ENCODE measurements around the gene LMOD1.
"Not testable (repeated sequence)": the region's sequence is repeated elsewhere in the genome, so short reads cannot be mapped to it uniquely, and the experiment has no call there.

LMOD1 gene

GRCh38 chr1:201946224-201946908 is at the start of gene LMOD1:
Gene LMOD1, minus strand, starts transcription at chr1:201946548. Its CDS starts 208 bp downstream, at chr1:201946340.
- DNase-seq: no peak

GRCh38 chr1:201990427-201990826 is 44.1 kb upstream of the LMOD1 start:
- DNase-seq: no peak

GRCh38 chr1:201989354-201990128 is 43.2 kb upstream of the LMOD1 start:
- DNase-seq: no peak

- no peak for DNase-seq
These were observed 42.3 kb upstream of the LMOD1 start for GRCh38 chr1:201988601-201989000.

- no peak for DNase-seq
These were observed 39.0 kb upstream of the LMOD1 start for GRCh38 chr1:201985355-201985754.

- DNase-seq: no peak
These were observed 38.1 kb upstream of the LMOD1 start for GRCh38 chr1:201984446-201984845.

- peak; percentile 29 for DNase-seq
These were observed 37.0 kb upstream of the LMOD1 start for GRCh38 chr1:201983380-201983805.

GRCh38 chr1:201982623-201983379 is 36.5 kb upstream of the LMOD1 start, which contains the start of gene RNPEP:
Gene RNPEP, plus strand, starts transcription at chr1:201982648. Its CDS starts 19 bp downstream, at chr1:201982667.
- peak; percentile 55 for DNase-seq

GRCh38 chr1:201982082-201982622 is 35.8 kb upstream of the LMOD1 start:
- DNase-seq: peak; percentile 74

- no peak for DNase-seq
These were observed 24.2 kb upstream of the LMOD1 start for GRCh38 chr1:201970334-201971159.

- no peak for DNase-seq
These were observed 22.0 kb upstream of the LMOD1 start for GRCh38 chr1:201968202-201968925.

GRCh38 chr1:201966171-201966570 is 19.8 kb upstream of the LMOD1 start:
- no peak for DNase-seq

- DNase-seq: no peak
These were observed 17.9 kb upstream of the LMOD1 start for GRCh38 chr1:201964261-201964660.

GRCh38 chr1:201962382-201962781 is 16.0 kb upstream of the LMOD1 start:
- not testable (repeated sequence) for DNase-seq

- DNase-seq: no peak
These were observed 12.0 kb upstream of the LMOD1 start for GRCh38 chr1:201958348-201958747.

- DNase-seq: no peak
These were observed 9.4 kb upstream of the LMOD1 start for GRCh38 chr1:201955729-201956143.

GRCh38 chr1:201955009-201955728 is 8.8 kb upstream of the LMOD1 start, which contains the start of gene TIMM17A:
Gene TIMM17A, plus strand, starts transcription at chr1:201955503. Its CDS starts 24 bp downstream, at chr1:201955527.
- peak; percentile 94 for DNase-seq

- peak; percentile 19 for DNase-seq
These were observed 8.1 kb upstream of the LMOD1 start for GRCh38 chr1:201954263-201955008.

- DNase-seq: no peak
These were observed 3.1 kb upstream of the LMOD1 start for GRCh38 chr1:201949491-201949890.

GRCh38 chr1:201947697-201948008 is 1.3 kb upstream of the LMOD1 start:
- no peak for DNase-seq
